ENCODE data around the gene SCG3. TPM values are rescaled to one million over a fixed set of nuclear protein-coding genes. Genes with fewer than 3 reads are reported as not detected.
A peak's percentile ranks its signal among the peaks of the same experiment; 100 is the strongest.

SCG3 gene
- polyA plus RNA-seq, 1 of the 3 experiments (the other 2 are of a cell fraction): 0.16 TPM

- H2AFZ ChIP-seq (ENCODE audit: low read depth): no peak overlapping the region
- peaks cover 28% of the 10 kb centered on the region; the same call in 1 of the 2 replicates for H3K79me2 ChIP-seq (ENCODE audit: insufficient read depth)
- no peak for DNase-seq
- H3F3A ChIP-seq (replicated peaks; ENCODE audit: insufficient read depth): peaks cover 21% of the 10 kb centered on the region
- H3K9me3 ChIP-seq: no peaks in the 10 kb centered on the region
- H3K27ac ChIP-seq (ENCODE audit: low read depth in 2 of 2, low read length in 1 of 2): no peak overlapping the region
- no peak overlapping the region for H3K4me2 ChIP-seq
- TF ChIP-seq NFIC (IDR thresholded peaks at IDR 0.05; ENCODE audit: borderline replicate concordance) (no peak), SMC3 (IDR thresholded peaks at IDR 0.05; ENCODE audit: low read depth, low read length) (no peak), MAX (IDR thresholded peaks at IDR 0.05; ENCODE audit: low read depth) (no peak), USF2 (IDR thresholded peaks at IDR 0.05; ENCODE audit: borderline replicate concordance, low read depth, low read length) (no peak), PBX3 (IDR thresholded peaks at IDR 0.05) (no peak), TAF1 (IDR thresholded peaks at IDR 0.05; ENCODE audit: borderline replicate concordance, low read depth, low read length) (no peak), RCOR1 (IDR thresholded peaks at IDR 0.05; ENCODE audit: low read length) (no peak)
- CTCF ChIA-PET: interaction anchor here (0.8 to 5.4 kb wide), 6 partner anchors 10 to 107 kb away, joined by 3 to 51 read pairs (median 6); partner anchors contain the start of gene LYSMD2
- H3K4me1 ChIP-seq (ENCODE audit: control insufficient read depth in 1 of 2, insufficient read depth in 2 of 2, low read depth in 1 of 2, low read length in 1 of 2): peaks cover 12 to 19% of the 10 kb centered on the region in 2 experiments
- H3K27me3 ChIP-seq (ENCODE audit: insufficient read depth): no peaks in the 10 kb centered on the region
- H3K9ac ChIP-seq: no peak overlapping the region
- no peaks in the 10 kb centered on the region for H3K9me2 ChIP-seq
- H3K36me3 ChIP-seq (replicated peaks in 1 of 2; ENCODE audit: control insufficient read depth in 1 of 2, insufficient read depth in 2 of 2, low read length in 1 of 2): no peaks in the 10 kb centered on the region
- WGBS (ENCODE audit: low lambda C conversion rate): 92% methylated on average over 2 of the region's 2 CpGs
- no peak overlapping the region for H3K4me3 ChIP-seq (ENCODE audit: low read depth in 2 of 2, low read length in 1 of 2)
- H4K20me1 ChIP-seq (ENCODE audit: insufficient read depth): peaks cover 5% of the 10 kb centered on the region; the same call in 1 of the 2 replicates
- POLR2A ChIA-PET: interaction anchor here (1.5 kb wide), 1 partner anchor 20 kb away, joined by 4 read pairs; the partner anchor contains the start of gene LYSMD2
Measured at GRCh38 chr15:51757450-51757849, 76.1 kb downstream of the SCG3 start.

GRCh38 chr15:51758645-51759044 lies 77.3 kb downstream of the SCG3 start:
- Histone ChIP-seq H2AFZ (ENCODE audit: low read depth) (no peak overlapping the region), H3K9ac (no peak overlapping the region; the same call in 1 of the 2 replicates), H3K4me1 (ENCODE audit: control insufficient read depth in 1 of 2, insufficient read depth in 2 of 2, low read depth in 1 of 2, low read length in 1 of 2) (peaks cover 11 to 18% of the 10 kb centered on the region in 2 experiments), H3K36me3 (replicated peaks in 1 of 2; ENCODE audit: control insufficient read depth in 1 of 2, insufficient read depth in 2 of 2, low read length in 1 of 2) (no peaks in the 10 kb centered on the region), H3K4me3 (ENCODE audit: low read depth in 2 of 2, low read length in 1 of 2) (no peak overlapping the region), H3K4me2 (peak overlapping the region; percentile 64), H3K9me3 (no peaks in the 10 kb centered on the region), H3K79me2 (ENCODE audit: insufficient read depth) (peaks cover 18% of the 10 kb centered on the region; the same call in 1 of the 2 replicates), H3K27ac (ENCODE audit: low read depth in 2 of 2, low read length in 1 of 2) (peak overlapping the region; percentile 80 to 82), H4K20me1 (ENCODE audit: insufficient read depth) (peaks cover 5% of the 10 kb centered on the region; the same call in 1 of the 2 replicates), H3K27me3 (ENCODE audit: insufficient read depth) (no peaks in the 10 kb centered on the region), H3K9me2 (no peaks in the 10 kb centered on the region), H3F3A (replicated peaks; ENCODE audit: insufficient read depth) (peaks cover 21% of the 10 kb centered on the region)
- CTCF ChIA-PET: interaction anchor here (3.9 to 5.4 kb wide), 2 partner anchors 18 to 22 kb away, joined by 17 to 51 read pairs; partner anchors contain the start of gene LYSMD2
- WGBS (ENCODE audit: low lambda C conversion rate): 4% methylated on average over 1 of the region's 1 CpG
- POLR2A ChIA-PET: interaction anchor here (1.1 kb wide), 1 partner anchor 9 kb away, joined by 3 read pairs; no protein-coding TSS in a partner anchor
- DNase-seq: peak; percentile 70
- TF ChIP-seq TCF12 (IDR thresholded peaks at IDR 0.05) (peak; percentile 86), IRF3 (IDR thresholded peaks at IDR 0.05; ENCODE audit: low read depth, low read length) (no peak), FOSL2 (IDR thresholded peaks at IDR 0.05; ENCODE audit: borderline replicate concordance, low read depth) (peak; percentile 29; the same call in 1 of the 2 replicates), RAD21 (IDR thresholded peaks at IDR 0.05; ENCODE audit: low read length) (no peak), GABPA (IDR thresholded peaks at IDR 0.05; ENCODE audit: low read depth) (no peak), ELF1 (IDR thresholded peaks at IDR 0.05) (no peak), SMC3 (IDR thresholded peaks at IDR 0.05; ENCODE audit: low read depth, low read length) (no peak), MAX (IDR thresholded peaks at IDR 0.05; ENCODE audit: low read depth) (0 out of 2 replicates have a peak, but pooled peaks have one; percentile 50), NFIC (IDR thresholded peaks at IDR 0.05; ENCODE audit: borderline replicate concordance) (peak; percentile 90), RXRA (IDR thresholded peaks at IDR 0.05; ENCODE audit: borderline replicate concordance, low read depth) (no peak), CHD2 (IDR thresholded peaks at IDR 0.05; ENCODE audit: low read length, partially characterized antibody) (no peak), GATA2 (CRISPR knock-in tag; IDR thresholded peaks at IDR 0.05) (no peak), TEAD4 (IDR thresholded peaks at IDR 0.05; ENCODE audit: borderline replicate concordance, insufficient read depth) (no peak), SIN3A (IDR thresholded peaks at IDR 0.05; ENCODE audit: borderline replicate concordance, low read depth, low read length) (0 out of 2 replicates have a peak, but pooled peaks have one; percentile 9), POLR2AphosphoS5 (IDR thresholded peaks at IDR 0.05; ENCODE audit: low read depth, low read length) (peak; percentile 14; the same call in 1 of the 2 replicates), EP300 (IDR thresholded peaks at IDR 0.05; ENCODE audit: borderline replicate concordance in 1 of 2, low read depth in 1 of 2, low read length in 1 of 2) (0 out of 4 replicates have a peak, but pooled peaks have one; percentile 33), PBX3 (IDR thresholded peaks at IDR 0.05) (peak; percentile 78), MXI1 (IDR thresholded peaks at IDR 0.05; ENCODE audit: low read depth, low read length) (no peak)
